PC-9 (cell line): ENCODE results near the gene LUC7L. TPM values are rescaled to one million over a fixed set of nuclear protein-coding genes. Genes with fewer than 3 reads are reported as not detected.

Experiments
- BruUV-seq: library from RNA; stranded (reverse); fragments of 400-500 nt; replicated peaks from 2 replicates; lab custom pipeline; 2021; lab: Mats Ljungman, UMichigan
- CTCF ChIA-PET: fragments of 300-600 bp; sonication (Branson Sonifier 250); formaldehyde crosslinking; loops from one replicate; lab custom pipeline; 2022; ENCODE audit warnings: antibody characterized with exemption; lab: Charles Lee
- POLR2A ChIA-PET: fragments of 300-600 bp; sonication (Branson Sonifier 250); formaldehyde crosslinking; loops from one replicate; lab custom pipeline; 2022; ENCODE audit warnings: antibody characterized with exemption; ENCODE audit not compliant: unreplicated experiment; lab: Charles Lee
- DNase-seq, 2 experiments: peaks; one replicate each; pipeline versions ENCODE4 v3.0.0 to v3.0.0-alpha.2; 2015 to 2022; ENCODE audit warnings: mixed read lengths in 1 of 2
- H2AFZ ChIP-seq: fragments of 200-600 bp; sonication (generic); 2 replicates; pipeline ENCODE4 v1.8.1; 2017; ENCODE audit warnings: antibody characterized with exemption
- H3F3A ChIP-seq: fragments of 200-600 bp; sonication (generic); 2 replicates; pipeline ENCODE4 v1.8.1; 2017; ENCODE audit warnings: antibody characterized with exemption, mild to moderate bottlenecking, low read depth; ENCODE audit not compliant: insufficient read depth
- H3K27ac ChIP-seq: fragments of 200-600 bp; sonication (generic); 2 replicates; pipeline ENCODE4 v1.6.1; 2016; ENCODE audit warnings: mixed run types
- H3K27me3 ChIP-seq: fragments of 200-600 bp; sonication (generic); 2 replicates; pipeline ENCODE4 v1.6.1; 2016; ENCODE audit warnings: low read depth, mixed run types; ENCODE audit not compliant: insufficient read depth
- H3K36me3 ChIP-seq: fragments of 200-600 bp; sonication (generic); 2 replicates; pipeline ENCODE4 v1.6.1; 2016; ENCODE audit warnings: low read depth, mixed run types
- H3K4me1 ChIP-seq: fragments of 200-600 bp; sonication (generic); replicated peaks from 2 replicates; pipeline ENCODE4 v1.6.1; 2016; ENCODE audit warnings: mixed run types; ENCODE audit not compliant: insufficient read depth
- H3K4me2 ChIP-seq: fragments of 200-600 bp; sonication (generic); 2 replicates; pipeline ENCODE4 v1.6.1; 2017; ENCODE audit warnings: mixed run types
- H3K4me3 ChIP-seq: fragments of 200-600 bp; sonication (generic); 2 replicates; pipeline ENCODE4 v1.6.1; 2016; ENCODE audit warnings: mixed run types
- H3K79me2 ChIP-seq: fragments of 200-600 bp; sonication (generic); 2 replicates; pipeline ENCODE4 v1.6.1; 2017; ENCODE audit warnings: low read depth, mixed run types
- H3K9me2 ChIP-seq: fragments of 200-600 bp; sonication (generic); 2 replicates; pipeline ENCODE4 v1.8.1; 2017; ENCODE audit warnings: mild to moderate bottlenecking; ENCODE audit not compliant: insufficient read depth
- H3K9me3 ChIP-seq: fragments of 200-600 bp; sonication (generic); 2 replicates; pipeline ENCODE4 v1.8.1; 2016; ENCODE audit warnings: low read depth; ENCODE audit not compliant: insufficient read depth
- H4K20me1 ChIP-seq: fragments of 200-600 bp; sonication (generic); 2 replicates; pipeline ENCODE4 v1.8.1; 2017; ENCODE audit not compliant: insufficient read depth
- EZH2 ChIP-seq: fragments of 200-600 bp; sonication (generic); IDR thresholded peaks from 2 replicates; pipeline ENCODE4 v1.8.0; 2017; ENCODE audit warnings: antibody characterized with exemption, low read depth
- intact Hi-C: fragments of 100-400 bp; cut with micrococcal nuclease; formaldehyde crosslinking; loops from one replicate; pipeline ENCODE4 v1.10.0; 2022; ENCODE audit not compliant: unreplicated experiment
- total RNA-seq: library from RNA; stranded (reverse); gene quantifications from 2 replicates; pipeline ENCODE4 v1.2.3, GENCODE V29; 2021
- TF ChIP-seq, protein P1 (sequence below): fragments of 200-600 bp; sonication (generic); conservative IDR thresholded peaks from 2 replicates; pipeline ENCODE4 v1.6.1; 2017; ENCODE audit warnings: mixed run types, antibody characterized with exemption, mild to moderate bottlenecking, moderate library complexity

The LUC7L gene
- total RNA-seq, 1 experiment from 2014 or later: 64.3 TPM

GRCh38 chr16:203246-203645, 26.0 kb downstream of the LUC7L start:
- CTCF ChIA-PET: no interaction called here
- POLR2A ChIA-PET: no interaction called here
- Histone ChIP-seq H3K9me2 (no peaks in the 10 kb centered on the region), H3F3A (peaks cover 7% of the 10 kb centered on the region), H3K36me3 (peaks cover 34% of the 10 kb centered on the region), H2AFZ (no peak overlapping the region), H3K4me3 (no peak overlapping the region), H3K4me1 (no peaks in the 10 kb centered on the region), H4K20me1 (peaks cover 15% of the 10 kb centered on the region; the same call in 1 of the 2 replicates), H3K9me3 (no peaks in the 10 kb centered on the region), H3K27me3 (no peaks in the 10 kb centered on the region), H3K79me2 (no peaks in the 10 kb centered on the region), H3K4me2 (no peak overlapping the region), H3K27ac (no peak overlapping the region)
- no TSS peak for BruUV-seq
- TF ChIP-seq EZH2: no peak
- TF ChIP-seq, protein P1, sequence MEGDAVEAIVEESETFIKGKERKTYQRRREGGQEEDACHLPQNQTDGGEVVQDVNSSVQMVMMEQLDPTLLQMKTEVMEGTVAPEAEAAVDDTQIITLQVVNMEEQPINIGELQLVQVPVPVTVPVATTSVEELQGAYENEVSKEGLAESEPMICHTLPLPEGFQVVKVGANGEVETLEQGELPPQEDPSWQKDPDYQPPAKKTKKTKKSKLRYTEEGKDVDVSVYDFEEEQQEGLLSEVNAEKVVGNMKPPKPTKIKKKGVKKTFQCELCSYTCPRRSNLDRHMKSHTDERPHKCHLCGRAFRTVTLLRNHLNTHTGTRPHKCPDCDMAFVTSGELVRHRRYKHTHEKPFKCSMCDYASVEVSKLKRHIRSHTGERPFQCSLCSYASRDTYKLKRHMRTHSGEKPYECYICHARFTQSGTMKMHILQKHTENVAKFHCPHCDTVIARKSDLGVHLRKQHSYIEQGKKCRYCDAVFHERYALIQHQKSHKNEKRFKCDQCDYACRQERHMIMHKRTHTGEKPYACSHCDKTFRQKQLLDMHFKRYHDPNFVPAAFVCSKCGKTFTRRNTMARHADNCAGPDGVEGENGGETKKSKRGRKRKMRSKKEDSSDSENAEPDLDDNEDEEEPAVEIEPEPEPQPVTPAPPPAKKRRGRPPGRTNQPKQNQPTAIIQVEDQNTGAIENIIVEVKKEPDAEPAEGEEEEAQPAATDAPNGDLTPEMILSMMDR: no peak
- DNase-seq: no peak
- intact Hi-C loops: no loop called here

DNA sequence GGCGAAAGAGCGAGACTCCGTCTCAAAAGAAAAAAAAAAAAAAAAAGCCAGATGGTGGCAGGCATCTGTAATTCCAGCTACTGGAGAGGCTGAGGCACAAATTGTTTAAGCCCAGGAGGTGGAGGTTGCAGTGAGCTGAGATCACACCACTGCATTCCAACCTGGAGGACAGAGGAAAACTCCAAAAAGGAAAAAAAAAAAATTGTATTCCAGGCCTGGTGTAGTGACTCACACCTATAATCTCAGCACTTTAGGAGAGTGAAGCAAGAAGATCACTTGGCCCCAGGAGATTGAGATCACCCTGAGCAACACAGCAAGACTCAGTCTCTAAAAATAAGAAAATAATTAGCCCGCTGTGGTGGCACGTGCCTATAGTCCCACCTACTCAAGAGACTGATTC, 28.9 kb downstream of the LUC7L start:
- H3K27me3 ChIP-seq: no peaks in the 10 kb centered on the region
- ChIA-PET POLR2A (interaction anchor here (0.7 kb wide), 1 partner anchor 200 kb away, joined by 4 read pairs; no protein-coding TSS in a partner anchor), CTCF (interaction anchor here (0.7 kb wide), 1 partner anchor 41 kb away, joined by 3 read pairs; no protein-coding TSS in a partner anchor)
- H3K4me3 ChIP-seq: no peak overlapping the region
- no peaks in the 10 kb centered on the region for H3K9me3 ChIP-seq
- H3K36me3 ChIP-seq: peaks cover 31% of the 10 kb centered on the region
- H3K79me2 ChIP-seq: no peaks in the 10 kb centered on the region
- no peak for DNase-seq
- H2AFZ ChIP-seq: no peak overlapping the region
- peaks cover 12% of the 10 kb centered on the region for H3F3A ChIP-seq
- no peaks in the 10 kb centered on the region for H3K4me1 ChIP-seq
- H3K27ac ChIP-seq: 0 out of 2 replicates have a peak overlapping the region, but pooled peaks have one; percentile 23
- BruUV-seq: no TSS peak
- H3K4me2 ChIP-seq: no peak overlapping the region
- no peaks in the 10 kb centered on the region for H3K9me2 ChIP-seq
- TF ChIP-seq, protein P1: no peak
- no peak for TF ChIP-seq EZH2
- intact Hi-C loops: no loop called here
- H4K20me1 ChIP-seq: peaks cover 10% of the 10 kb centered on the region

DNA sequence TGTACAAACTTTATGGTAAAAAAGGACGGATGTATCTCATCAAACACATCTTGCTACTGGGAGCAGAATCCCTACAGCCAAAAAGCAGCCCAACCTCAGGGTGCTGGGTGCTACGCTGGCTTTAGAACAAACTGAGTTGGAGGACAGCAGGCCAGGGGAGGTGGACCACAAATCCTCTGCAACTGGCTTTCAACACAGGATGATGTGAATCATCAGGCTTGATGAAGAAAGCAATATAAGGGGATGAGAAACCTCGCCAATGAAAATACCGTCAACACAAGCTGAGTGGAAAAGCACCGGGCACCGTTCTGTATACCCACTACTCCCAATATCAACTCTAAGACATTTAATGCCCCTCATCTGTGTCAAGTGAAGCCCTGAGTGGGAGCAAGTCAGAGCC, 34.7 kb downstream of the LUC7L start:
- CTCF ChIA-PET: no interaction called here
- intact Hi-C loops: no loop called here
- POLR2A ChIA-PET: no interaction called here

More for the DNA sequence above, 34.7 kb downstream of the LUC7L start:
- no peak overlapping the region for H3K27ac ChIP-seq
- no peak overlapping the region for H2AFZ ChIP-seq
- no peak overlapping the region for H3K4me2 ChIP-seq
- BruUV-seq: no TSS peak
- no peak overlapping the region for H3K4me3 ChIP-seq
- DNase-seq: no peak
- peaks cover 15% of the 10 kb centered on the region for H3F3A ChIP-seq
- peaks cover 34% of the 10 kb centered on the region for H3K36me3 ChIP-seq
- H4K20me1 ChIP-seq: peaks cover 9% of the 10 kb centered on the region
- no peaks in the 10 kb centered on the region for H3K4me1 ChIP-seq
- H3K27me3 ChIP-seq: no peaks in the 10 kb centered on the region
- no peaks in the 10 kb centered on the region for H3K9me3 ChIP-seq
- H3K9me2 ChIP-seq: no peaks in the 10 kb centered on the region
- TF ChIP-seq, protein P1: no peak
- TF ChIP-seq EZH2: no peak
- no peaks in the 10 kb centered on the region for H3K79me2 ChIP-seq
